Subcutaneous abdominal adipose tissue (tissue), 5 donors: ENCODE data around the gene SELE.
A peak's percentile ranks its signal among the peaks of the same experiment; 100 is the strongest.
"Not testable (repeated sequence)": the region's sequence is repeated elsewhere in the genome, so short reads cannot be mapped to it uniquely, and the experiment has no call there.

Source experiments
- H3K27ac ChIP-seq: one replicate; pipeline ENCODE4 v1.7.0; 2013; ENCODE audit warnings: low read depth, mild to moderate bottlenecking, inconsistent platforms, low read length, moderate library complexity
- H3K27me3 ChIP-seq, 5 donors: one replicate each; pipeline ENCODE4 v1.7.0; 2013; ENCODE audit warnings: low read length in 5 of 5, inconsistent platforms in 1 of 5; ENCODE audit not compliant: control insufficient read depth in 5 of 5, insufficient read depth in 4 of 5
- H3K36me3 ChIP-seq, 5 donors: one replicate each; pipeline ENCODE4 v1.7.0; 2013; ENCODE audit warnings: low read length in 5 of 5; ENCODE audit not compliant: control insufficient read depth in 5 of 5, insufficient read depth in 5 of 5
- H3K4me1 ChIP-seq, 5 donors: one replicate each; pipeline ENCODE4 v1.7.0; 2013; ENCODE audit warnings: low read length in 5 of 5, mild to moderate bottlenecking in 3 of 5, moderate library complexity in 1 of 5; ENCODE audit not compliant: control insufficient read depth in 5 of 5, insufficient read depth in 5 of 5
- H3K4me3 ChIP-seq, 5 donors: one replicate each; pipeline ENCODE4 v1.7.0; 2013; ENCODE audit warnings: low read length in 5 of 5, low read depth in 1 of 5
- H3K9ac ChIP-seq, 5 donors: one replicate each; pipeline ENCODE4 v1.7.0; 2013; ENCODE audit warnings: low read length in 5 of 5, mild to moderate bottlenecking in 4 of 5, moderate library complexity in 3 of 5
- H3K9me3 ChIP-seq, 5 donors: one replicate each; pipeline ENCODE4 v1.7.0; 2013; ENCODE audit warnings: low read length in 5 of 5; ENCODE audit not compliant: control insufficient read depth in 5 of 5
- donor health status: healthy.
- donor health status: healthy.
- donor health status: healthy.
- donor health status: healthy.
- donor health status: healthy.

The SELE gene

GRCh38 chr1:169725930-169726329, 7.9 kb downstream of the SELE start:
- Histone ChIP-seq H3K9me3 (no peaks in the 10 kb centered on the region), H3K36me3 (no peaks in the 10 kb centered on the region), H3K4me1 (no peaks in the 10 kb centered on the region), H3K27ac (no peak overlapping the region), H3K4me3 (no peak overlapping the region), H3K27me3 (peaks cover 0 to 4% (median 0%) of the 10 kb centered on the region in 5 donors), H3K9ac (no peak overlapping the region)

- H3K36me3 ChIP-seq, result no peaks in the 10 kb centered on the region
- no peak overlapping the region for H3K27ac ChIP-seq
- H3K27me3 ChIP-seq, result peaks cover 0 to 4% (median 0%) of the 10 kb centered on the region in 5 donors
- H3K9ac ChIP-seq, result no peak overlapping the region
- H3K4me1 ChIP-seq, result no peaks in the 10 kb centered on the region
- no peaks in the 10 kb centered on the region for H3K9me3 ChIP-seq
- H3K4me3 ChIP-seq, result no peak overlapping the region
Measured at GRCh38 chr1:169724168-169724567, 9.7 kb downstream of the SELE start.

GRCh38 chr1:169723763-169724162, 10.1 kb downstream of the SELE start:
- Histone ChIP-seq H3K4me1 (no peaks in the 10 kb centered on the region), H3K9me3 (no peaks in the 10 kb centered on the region), H3K27ac (no peak overlapping the region), H3K9ac (no peak overlapping the region), H3K27me3 (peaks cover 0 to 4% (median 0%) of the 10 kb centered on the region in 5 donors), H3K36me3 (no peaks in the 10 kb centered on the region), H3K4me3 (no peak overlapping the region)

GRCh38 chr1:169722779-169723178, 11.1 kb downstream of the SELE start:
- no peaks in the 10 kb centered on the region for H3K36me3 ChIP-seq
- no peaks in the 10 kb centered on the region for H3K9me3 ChIP-seq
- H3K27me3 ChIP-seq, result peaks cover 0 to 7% (median 0%) of the 10 kb centered on the region in 5 donors
- no peaks in the 10 kb centered on the region for H3K4me1 ChIP-seq
- H3K9ac ChIP-seq, result no peak overlapping the region
- no peak overlapping the region for H3K4me3 ChIP-seq
- H3K27ac ChIP-seq, result no peak overlapping the region

GRCh38 chr1:169715100-169715499, 18.8 kb downstream of the SELE start:
- H3K27me3 ChIP-seq, H3K9me3 ChIP-seq, H3K4me1 ChIP-seq, H3K36me3 ChIP-seq, H3K27ac ChIP-seq, H3K9ac ChIP-seq, H3K4me3 ChIP-seq: not testable (repeated sequence)

- H3K9me3 ChIP-seq, H3K4me1 ChIP-seq, H3K9ac ChIP-seq, H3K36me3 ChIP-seq, H3K4me3 ChIP-seq, H3K27ac ChIP-seq: not testable (repeated sequence)
- H3K27me3 ChIP-seq, result peaks cover 0 to 10% (median 0%) of the 10 kb centered on the region in 5 donors
Measured at GRCh38 chr1:169713090-169713489, 20.8 kb downstream of the SELE start.

- Histone ChIP-seq H3K27me3 (peaks cover 0 to 9% (median 0%) of the 10 kb centered on the region in 5 donors), H3K9me3 (peaks cover 0 to 4% (median 0%) of the 10 kb centered on the region in 5 donors), H3K36me3 (no peaks in the 10 kb centered on the region), H3K4me3 (peak overlapping the region in 1 of 5 donors; percentile 54), H3K4me1 (peaks cover 0 to 9% (median 6%) of the 10 kb centered on the region in 5 donors), H3K27ac (no peak overlapping the region), H3K9ac (no peak overlapping the region)
Measured at GRCh38 chr1:169712309-169712631, 21.6 kb downstream of the SELE start.

GRCh38 chr1:169711469-169712308, 22.2 kb downstream of the SELE start, which contains the start of gene SELL:
Gene SELL, minus strand, starts transcription at chr1:169711620. Its CDS starts 122 bp downstream, at chr1:169711498.
- Histone ChIP-seq H3K9me3 (peaks cover 0 to 4% (median 0%) of the 10 kb centered on the region in 5 donors), H3K9ac (peak within 1 kb of the TSS in 2 of 5 donors; percentile 1 to 6), H3K27ac (no peak within 1 kb of the TSS), H3K27me3 (peaks cover 0 to 9% (median 0%) of the 10 kb centered on the region in 5 donors), H3K4me3 (peak within 1 kb of the TSS; percentile 47 to 60 (median 54)), H3K4me1 (peaks cover 0 to 9% (median 6%) of the 10 kb centered on the region in 5 donors), H3K36me3 (no peaks in the 10 kb centered on the region)

- Histone ChIP-seq H3K9me3 (no peaks in the 10 kb centered on the region), H3K27ac (no peak overlapping the region), H3K27me3 (peaks cover 0 to 9% (median 0%) of the 10 kb centered on the region in 5 donors), H3K4me1 (peaks cover 0 to 9% (median 6%) of the 10 kb centered on the region in 5 donors), H3K4me3 (no peak overlapping the region), H3K36me3 (no peaks in the 10 kb centered on the region), H3K9ac (no peak overlapping the region)
Measured at GRCh38 chr1:169708647-169709046, 25.2 kb downstream of the SELE start.

GRCh38 chr1:169707912-169708604, 25.8 kb downstream of the SELE start:
- no peaks in the 10 kb centered on the region for H3K36me3 ChIP-seq
- H3K27ac ChIP-seq, result no peak overlapping the region
- H3K9me3 ChIP-seq, result no peaks in the 10 kb centered on the region
- no peak overlapping the region for H3K9ac ChIP-seq
- H3K27me3 ChIP-seq, result peaks cover 0 to 9% (median 0%) of the 10 kb centered on the region in 5 donors
- peaks cover 0 to 9% (median 6%) of the 10 kb centered on the region in 5 donors for H3K4me1 ChIP-seq
- no peak overlapping the region for H3K4me3 ChIP-seq
